VCaP (cell line): Measurements from ENCODE around the gene KIFC3.

Experiments
- H3K27ac ChIP-seq: fragments of 450-650 bp; 2 replicates; pipeline ENCODE4 v1.5.1; 2017
- CTCF ChIP-seq: fragments of 450-650 bp; conservative IDR thresholded peaks from 2 replicates; pipeline ENCODE4 v1.5.1; 2017; ENCODE audit warnings: mild to moderate bottlenecking, moderate library complexity

The KIFC3 gene

DNA sequence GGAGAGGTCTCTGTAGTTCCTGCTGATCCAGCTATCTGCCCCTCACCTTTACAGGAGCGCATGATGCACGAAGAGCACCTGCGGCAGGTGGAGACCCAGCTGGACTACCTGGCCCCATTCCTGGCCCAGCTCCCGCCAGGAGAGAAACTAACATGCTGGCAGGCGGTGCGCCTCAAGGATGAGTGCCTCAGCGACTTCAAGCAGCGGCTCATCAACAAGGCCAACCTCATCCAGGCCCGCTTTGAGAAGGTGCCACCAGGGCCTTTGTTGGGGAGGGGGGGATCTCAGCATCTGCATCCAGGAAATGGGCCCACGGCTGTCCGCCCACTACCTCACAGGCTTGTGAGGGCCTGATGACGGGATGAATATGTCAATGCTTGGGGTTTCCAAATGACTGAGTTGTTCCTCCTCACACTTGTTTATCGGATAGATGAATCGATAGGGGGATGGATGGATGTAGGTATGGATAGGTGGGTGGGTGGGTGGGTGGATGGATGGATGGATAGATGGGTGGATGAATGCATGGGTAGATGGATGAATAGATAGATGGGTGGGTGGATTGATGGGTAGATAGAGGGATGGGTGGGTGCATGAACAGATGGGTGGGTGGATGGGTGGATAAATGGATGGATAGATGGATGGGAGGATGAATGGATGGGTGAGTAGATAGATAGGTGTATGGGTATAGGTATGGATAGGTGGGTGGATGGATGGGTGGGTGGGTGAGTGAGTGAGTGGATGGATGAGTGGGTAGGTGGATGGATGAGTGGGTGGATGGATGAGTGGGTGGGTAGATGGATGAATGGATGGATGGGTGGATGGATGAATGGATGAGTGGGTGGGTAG is 73.7 kb downstream of the KIFC3 start:
- H3K27ac ChIP-seq = no peak overlapping the region
- TF ChIP-seq CTCF = no peak

- TF ChIP-seq CTCF = no peak
- no peak overlapping the region for H3K27ac ChIP-seq
Measured at GRCh38 chr16:57727610-57728009, 74.7 kb downstream of the KIFC3 start.

DNA sequence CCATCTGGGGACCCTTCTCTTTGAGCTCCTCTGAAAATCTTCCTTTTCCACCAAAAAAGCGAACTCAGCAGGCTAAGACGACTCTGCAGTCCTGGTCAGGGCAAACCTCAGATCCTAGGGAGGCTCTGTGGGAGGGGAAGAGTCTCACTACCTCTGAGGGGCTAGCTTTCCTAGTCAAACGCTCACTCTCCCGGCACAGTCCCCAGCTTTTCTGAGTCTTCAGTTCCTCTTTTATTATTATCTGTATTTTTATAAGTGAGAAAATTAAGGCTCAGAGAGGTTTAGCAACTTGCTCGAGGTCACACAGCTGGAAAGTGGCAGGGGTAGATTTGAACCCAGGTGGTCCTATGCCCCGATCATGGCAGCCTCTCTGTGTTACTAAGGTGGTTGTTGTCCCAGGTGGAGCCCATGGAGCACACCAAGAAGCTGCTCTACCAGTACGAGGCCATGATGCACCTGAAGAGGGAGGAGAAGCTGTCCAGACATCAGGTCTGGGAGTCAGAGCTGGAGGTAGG is 75.8 kb downstream of the KIFC3 start:
- H3K27ac ChIP-seq = no peak overlapping the region
- TF ChIP-seq CTCF = no peak

GRCh38 chr16:57725976-57726375 is 76.3 kb downstream of the KIFC3 start:
- no peak overlapping the region for H3K27ac ChIP-seq
- TF ChIP-seq CTCF = no peak

DNA sequence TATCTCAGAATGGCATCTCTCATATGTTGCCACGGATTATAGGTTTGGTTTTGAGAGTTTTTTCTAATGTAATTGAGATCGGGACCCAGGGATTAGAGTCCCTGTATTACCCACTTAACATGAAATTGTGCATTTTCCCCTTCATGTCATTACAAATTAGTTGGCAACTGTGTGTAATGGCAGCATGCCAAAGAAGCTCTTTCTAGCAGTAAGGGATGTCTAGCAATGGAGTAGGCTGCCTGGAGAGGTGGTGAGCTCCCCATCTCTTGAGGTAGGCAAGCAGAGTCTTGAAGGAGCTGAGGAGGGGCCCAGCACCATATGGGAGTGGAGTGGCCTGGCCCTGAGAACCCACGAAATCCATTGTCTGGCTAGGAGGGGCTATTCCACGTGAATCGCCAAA is 76.7 kb downstream of the KIFC3 start:
- H3K27ac ChIP-seq = no peak overlapping the region
- no peak for TF ChIP-seq CTCF

DNA sequence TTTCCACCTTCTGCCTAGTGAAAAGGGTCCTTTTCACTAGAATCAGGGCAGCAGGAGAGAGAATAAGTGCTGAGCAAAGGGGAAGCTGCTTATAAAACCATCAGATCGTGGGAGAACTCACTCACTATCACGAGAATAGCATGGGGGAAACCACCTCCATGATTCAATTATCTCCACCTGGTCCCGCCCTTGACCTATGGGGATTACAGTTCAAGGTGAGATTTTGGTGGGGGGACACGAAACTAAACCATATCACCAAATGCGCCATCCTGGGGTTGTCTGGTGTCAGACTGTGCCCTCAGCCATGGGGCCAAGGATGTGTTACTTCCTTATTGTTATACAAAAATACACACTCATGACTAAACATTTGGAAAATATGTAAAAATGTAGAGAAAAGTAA is 77.1 kb downstream of the KIFC3 start:
- no peak overlapping the region for H3K27ac ChIP-seq
- TF ChIP-seq CTCF = no peak

DNA sequence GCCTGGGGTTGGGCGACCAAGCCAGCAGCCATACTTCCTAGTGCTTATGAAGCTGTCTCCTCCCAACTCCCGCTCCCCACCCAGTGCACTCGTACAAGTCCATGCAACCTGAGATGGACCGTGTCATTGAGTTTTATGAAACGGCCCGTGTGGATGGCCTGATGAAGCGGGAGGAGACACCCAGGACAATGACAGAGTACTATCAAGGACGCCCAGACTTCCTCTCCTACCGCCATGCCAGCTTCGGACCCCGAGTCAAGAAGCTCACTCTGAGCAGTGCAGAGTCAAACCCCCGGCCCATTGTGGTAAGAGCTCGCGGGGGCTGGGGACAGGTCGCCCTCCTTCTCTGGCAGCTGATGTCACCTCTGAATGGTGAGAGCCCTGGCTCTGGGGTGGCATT is 77.8 kb downstream of the KIFC3 start:
- H3K27ac ChIP-seq = no peak overlapping the region
- no peak for TF ChIP-seq CTCF
